ENCODE results near the gene GPBAR1.

The GPBAR1 gene

GRCh38 chr2:218312267-218312756 lies 51.5 kb downstream of the GPBAR1 start:
- no peak for DNase-seq

- DNase-seq, result no peak
Measured at GRCh38 chr2:218313356-218313755, 52.5 kb downstream of the GPBAR1 start.

Data from NCI-H526 treated with DMSO at 0.1 percent for 48 hours (cell line).